Hematopoietic multipotent progenitor cell treated with erythropoietin and hydrocortisone succinate and interleukin-3 and kit ligand, for 15 days (in vitro differentiated cells): ENCODE results near the gene TEX264.

ENCODE experiments used
- DNase-seq: peaks from one replicate; pipeline ENCODE4 v3.0.0-alpha.2; 2015; ENCODE audit warnings: low spot score

TEX264 gene

DNA sequence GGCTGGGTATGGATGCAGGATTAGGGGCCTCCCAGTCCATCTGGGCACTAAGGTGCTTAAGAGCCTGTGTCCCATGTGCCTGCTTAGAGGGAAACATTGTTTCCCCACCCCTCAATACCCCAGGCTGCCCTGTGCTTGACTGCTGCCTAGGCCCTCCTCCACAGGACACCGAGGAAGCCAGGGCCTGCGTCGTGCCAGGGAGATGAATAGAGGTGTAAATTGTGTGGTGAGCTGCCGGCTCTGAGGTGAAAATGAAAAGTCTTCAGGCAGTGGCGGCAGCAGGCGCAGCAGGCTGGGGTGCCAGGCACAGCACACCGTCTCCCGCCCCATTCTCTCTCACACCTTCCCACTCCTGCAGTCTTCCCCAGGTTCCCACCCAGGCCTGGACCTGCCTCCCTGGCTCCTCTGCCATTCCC lies 21.9 kb downstream of the TEX264 start:
- no peak for DNase-seq

DNA sequence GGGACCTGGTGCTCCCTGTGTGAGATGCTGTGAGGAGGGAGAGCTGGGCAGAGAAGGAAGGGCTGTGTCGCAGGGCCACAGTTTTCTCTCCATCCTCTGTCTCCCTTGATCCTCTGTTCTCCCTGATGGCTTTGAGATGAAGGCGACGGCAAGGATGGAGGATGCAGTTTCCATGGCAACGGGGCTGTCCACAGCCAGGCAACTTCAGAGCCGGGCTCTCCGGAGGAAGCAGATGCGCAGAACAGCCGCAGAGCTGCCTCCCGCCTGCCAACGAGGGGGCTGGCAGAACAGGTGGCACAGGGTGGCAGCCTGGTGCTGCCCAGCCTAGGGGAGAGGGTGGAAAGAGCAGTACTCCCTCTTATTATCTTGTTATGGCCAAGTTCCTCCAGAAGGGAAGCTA lies 25.9 kb downstream of the TEX264 start:
- no peak for DNase-seq

DNA sequence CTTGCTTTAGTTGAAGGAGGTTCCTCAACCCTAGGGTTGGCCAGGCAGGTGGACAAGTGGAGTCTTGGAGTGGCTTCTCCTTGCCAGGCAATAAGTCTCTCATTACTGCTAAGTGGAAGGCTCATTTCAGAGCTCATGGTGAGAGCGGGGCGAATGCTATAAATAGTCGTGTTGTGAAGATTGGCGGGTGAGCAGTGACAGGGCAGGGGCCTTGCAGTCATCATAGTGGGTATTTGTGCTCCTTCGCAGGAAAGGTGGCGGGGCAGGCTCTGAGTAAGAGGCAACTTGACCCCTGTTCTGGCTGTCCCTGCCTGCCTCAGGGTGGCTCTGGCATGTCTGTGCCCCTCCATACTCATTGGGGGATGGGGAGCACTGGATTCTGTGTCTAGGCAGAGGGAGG lies 27.2 kb downstream of the TEX264 start:
- DNase-seq, result no peak

DNA sequence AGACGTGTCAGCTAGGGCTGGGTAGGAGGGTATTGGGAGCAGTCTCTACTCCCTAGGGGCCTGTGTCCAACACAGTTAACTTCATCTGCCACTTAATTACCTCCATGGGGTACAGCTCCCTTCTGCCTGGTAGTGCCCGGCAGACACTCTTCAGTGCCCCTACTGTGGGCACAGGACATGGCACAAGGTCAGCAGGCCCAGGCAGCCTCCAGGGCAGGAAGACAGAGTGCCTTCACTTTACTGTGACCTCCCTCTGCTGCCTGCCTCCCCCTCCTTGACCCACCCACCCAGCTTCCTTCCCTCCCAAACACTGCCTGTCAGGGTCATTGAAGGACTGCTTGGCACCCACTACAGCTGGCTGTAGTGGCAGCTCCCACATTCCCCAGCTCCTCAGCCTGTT lies 29.4 kb downstream of the TEX264 start:
- DNase-seq, result no peak

DNA sequence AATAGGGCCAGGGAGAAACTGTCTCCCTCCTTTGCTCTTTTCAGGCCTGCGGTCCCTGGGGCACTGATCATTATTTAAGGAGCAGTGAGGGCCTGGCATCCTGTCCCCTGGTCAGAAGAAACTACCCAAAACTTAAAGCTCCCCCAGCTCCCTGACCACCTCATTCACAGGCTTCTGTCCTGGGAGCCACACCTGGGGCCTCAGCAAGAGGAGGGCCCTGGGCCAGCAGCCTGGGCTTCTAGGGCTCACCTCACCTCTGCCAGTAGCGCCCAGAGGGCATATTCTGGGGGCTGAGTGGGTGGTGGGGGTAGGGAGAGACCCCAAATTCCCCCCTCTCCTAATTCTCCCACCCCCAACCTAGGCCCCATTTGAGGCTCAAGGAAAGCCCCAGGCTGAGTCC lies 31.1 kb downstream of the TEX264 start:
- no peak for DNase-seq

DNA sequence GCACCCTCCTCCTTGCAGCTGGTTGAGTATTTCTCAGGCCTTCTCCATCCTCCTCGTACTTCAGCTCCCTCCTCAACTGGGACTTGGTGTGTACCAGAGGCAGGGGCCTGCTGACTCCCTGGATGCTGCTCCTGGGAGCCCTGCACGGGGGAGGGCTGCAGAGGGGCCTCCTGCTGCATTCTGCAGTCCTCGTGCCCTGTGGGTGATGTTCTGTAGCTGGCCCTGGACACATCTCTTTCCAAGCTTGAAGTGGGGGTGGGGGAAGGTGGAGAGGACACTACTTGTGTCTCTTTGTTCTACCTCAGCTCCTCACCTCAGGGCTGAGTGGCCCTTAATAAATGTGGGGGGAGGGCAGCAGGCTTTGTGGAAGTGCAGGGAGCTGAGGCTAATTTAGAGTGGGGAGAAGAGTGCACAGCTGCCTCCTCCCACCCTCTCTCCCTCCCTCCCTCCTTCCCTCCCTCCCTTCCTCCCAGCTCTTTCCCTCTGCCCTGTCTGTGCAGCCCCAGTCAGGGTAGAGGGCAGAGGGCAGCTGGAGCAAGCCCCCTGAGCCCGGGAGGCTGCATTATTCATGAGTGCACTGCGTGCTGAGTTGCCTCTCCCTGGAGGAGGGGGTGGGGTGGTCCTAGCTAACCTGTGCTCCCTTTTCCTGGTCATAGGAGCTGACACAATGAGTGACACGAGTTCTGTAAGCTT lies 32.2 kb downstream of the TEX264 start:
- no peak for DNase-seq

DNA sequence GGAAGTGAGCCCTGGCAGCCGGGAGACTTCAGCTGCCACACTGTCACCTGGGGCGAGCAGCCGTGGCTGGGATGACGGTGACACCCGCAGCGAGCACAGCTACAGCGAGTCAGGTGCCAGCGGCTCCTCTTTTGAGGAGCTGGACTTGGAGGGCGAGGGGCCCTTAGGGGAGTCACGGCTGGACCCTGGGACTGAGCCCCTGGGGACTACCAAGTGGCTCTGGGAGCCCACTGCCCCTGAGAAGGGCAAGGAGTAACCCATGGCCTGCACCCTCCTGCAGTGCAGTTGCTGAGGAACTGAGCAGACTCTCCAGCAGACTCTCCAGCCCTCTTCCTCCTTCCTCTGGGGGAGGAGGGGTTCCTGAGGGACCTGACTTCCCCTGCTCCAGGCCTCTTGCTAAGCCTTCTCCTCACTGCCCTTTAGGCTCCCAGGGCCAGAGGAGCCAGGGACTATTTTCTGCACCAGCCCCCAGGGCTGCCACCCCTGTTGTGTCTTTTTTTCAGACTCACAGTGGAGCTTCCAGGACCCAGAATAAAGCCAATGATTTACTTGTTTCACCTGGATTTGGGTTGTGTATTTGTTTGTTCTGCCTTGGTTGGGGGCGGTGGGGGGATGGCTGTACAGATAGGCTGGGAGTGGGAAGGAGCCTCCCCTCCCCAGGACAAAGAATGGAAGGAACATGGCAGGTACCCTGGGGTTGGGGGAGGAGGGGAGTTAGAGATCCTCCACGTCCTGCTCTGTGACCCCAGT lies 32.9 kb downstream of the TEX264 start:
- no peak for DNase-seq

DNA sequence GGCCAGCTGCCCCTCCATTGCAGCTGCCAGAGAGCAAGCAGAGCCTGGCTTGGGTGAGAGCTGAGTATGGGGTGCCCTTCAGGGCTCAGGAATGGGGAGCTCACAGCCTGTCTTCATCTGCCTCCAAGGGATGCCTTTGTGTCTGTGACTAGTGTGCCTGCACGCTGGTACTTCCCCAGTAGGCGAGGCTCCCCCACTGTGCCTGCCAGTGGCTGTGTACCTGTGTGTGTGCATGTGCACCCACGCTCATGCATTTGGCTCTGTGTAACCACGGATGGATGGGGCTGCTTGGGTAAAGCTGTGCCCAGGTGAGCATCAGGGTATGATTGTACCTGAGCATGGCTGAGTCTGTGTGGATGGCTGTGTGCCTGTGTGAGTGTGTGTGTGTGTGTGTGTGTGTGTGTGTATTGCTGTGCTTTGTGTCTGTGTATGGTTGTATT lies 33.5 kb downstream of the TEX264 start:
- DNase-seq, result no peak

DNA sequence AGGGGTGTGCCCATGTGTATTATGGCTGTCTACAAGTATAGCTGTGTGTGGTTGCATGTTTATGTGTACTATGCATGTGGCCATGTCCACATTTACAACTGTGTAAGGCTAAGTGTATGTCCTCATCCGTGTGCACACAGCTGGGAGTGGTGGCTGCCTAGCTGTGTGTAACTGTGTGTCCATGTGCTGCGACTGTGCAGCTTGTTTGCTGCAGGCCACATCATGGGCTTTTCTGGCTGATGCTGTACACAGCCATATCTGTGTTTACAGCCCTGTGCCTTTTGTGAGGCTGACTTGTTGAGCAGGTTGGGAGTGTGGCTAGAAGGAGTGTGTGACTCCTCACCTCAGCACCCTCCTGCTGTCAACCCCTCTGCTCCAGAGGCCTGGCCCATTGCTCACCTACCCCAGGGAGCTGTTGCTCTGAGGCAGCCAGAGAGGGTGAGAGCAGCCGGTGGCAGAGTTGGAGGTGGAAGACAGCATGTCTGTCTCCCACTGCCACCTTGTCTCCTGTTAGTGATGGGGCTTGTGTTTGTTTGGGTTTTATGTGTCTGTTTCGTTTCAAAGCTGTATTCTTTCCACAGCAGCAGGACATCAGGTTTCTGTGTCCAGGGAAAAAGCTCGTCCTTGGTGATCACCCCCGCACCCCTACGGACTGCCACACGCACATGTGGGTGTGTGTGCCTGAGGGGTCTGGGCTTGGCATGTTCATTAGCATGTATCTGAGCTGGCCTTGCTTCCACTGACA lies 34.4 kb downstream of the TEX264 start:
- no peak for DNase-seq

DNA sequence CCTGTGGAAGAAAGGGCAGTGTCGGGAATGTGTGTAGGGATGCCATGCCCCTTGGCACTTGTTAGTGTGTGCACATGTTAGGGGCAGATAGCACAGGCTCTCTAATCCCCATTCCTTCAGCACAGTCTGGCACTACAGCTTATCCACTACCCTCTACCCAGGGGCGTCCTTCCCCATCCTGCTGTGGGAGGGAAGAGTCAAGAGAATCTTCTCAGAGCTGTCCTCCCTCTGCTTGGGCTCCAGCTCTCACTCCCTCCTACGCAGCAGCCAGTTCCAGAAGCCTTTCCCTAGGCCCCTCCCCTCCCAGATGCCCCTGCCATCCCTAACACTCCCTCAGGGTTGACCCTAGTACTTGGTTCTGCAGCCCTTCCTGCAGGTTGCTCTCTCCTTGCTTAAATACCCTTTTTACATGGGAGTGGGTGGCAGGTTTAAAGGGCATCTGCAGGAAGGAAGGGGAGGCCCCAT lies 35.0 kb downstream of the TEX264 start:
- no peak for DNase-seq

DNA sequence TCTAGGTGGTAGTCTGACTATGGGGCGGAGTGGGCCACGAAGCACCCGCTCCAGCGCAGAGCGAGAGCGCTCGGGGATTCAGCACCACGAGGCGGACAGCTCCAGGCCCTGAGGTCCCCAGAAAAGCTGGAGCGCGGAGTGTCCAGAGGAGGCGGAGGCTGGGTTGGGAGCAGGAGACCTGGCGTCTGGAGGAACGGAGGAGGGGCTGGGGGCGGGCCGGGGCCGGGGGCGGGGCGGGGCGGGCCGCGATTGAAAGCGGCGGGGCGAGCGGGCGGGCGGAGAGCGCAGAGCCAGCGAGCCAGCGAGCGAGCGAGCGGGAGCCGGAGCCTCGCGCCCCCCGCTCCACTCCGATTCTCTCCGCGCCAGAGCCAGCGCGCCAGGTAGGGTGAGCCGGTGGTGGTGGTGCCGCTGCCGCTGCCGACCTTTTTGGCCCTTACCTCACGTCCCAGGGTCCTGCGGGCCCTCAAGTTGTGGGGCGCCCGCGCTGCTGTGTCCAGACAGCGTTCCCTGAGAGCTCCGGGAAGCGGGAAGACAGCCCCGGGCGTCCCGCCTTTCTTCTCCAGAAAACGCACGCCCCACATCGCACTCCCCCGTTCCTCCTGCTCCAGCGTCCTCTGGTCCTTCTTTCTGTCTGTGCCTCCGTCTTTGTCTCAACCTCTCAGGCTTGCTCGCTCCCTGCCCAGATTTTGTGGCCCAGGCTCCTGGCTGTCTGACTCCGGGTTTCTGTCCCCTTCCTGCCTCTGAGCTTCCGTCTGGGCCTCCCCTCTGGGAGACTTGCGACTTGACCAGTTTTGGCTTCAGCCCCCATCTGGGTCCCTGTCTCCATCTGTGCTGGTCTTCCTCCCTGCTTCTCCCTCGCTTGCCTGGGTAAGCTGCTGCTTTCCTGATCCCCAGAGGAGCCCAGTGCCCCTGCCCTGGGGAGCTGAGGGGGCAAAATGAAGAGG lies 36.0 kb downstream of the TEX264 start, which contains the start of gene GRM2:
TSS of gene GRM2 (plus strand) at position 281 of the 944 bp plus-strand sequence. CDS start 1,916 bp downstream, outside the sequence.
- DNase-seq, result no peak

DNA sequence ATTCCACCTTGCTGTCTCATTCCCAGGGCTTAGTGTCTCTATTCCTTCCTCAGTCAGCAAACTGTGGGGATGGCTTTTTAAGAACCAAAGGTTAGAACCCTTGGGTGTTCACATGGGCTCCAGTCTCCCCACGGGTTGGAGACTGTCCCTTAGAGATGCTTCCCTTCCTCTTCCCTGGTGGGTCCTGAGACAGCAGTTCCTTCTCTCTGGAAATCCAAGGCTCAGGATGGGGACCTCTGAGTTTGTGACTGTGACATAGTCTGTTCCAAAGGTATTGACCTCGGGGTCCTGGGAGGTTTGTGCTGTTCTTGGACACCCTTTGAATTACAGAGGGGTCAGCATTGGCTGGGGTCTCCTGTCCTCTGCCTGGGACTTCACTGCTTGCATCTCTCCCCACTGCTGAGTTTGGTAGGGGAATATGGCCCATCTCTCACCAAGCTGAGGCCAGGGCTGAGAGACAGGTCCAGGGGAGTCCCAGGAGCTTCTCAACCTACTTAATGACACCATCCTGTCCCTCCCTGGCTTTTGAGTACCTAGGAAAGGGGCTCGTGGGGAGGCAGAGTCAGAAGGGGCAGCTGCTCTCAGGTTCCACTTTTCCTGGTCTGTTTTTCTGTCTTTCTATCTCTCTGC lies 37.3 kb downstream of the TEX264 start:
- DNase-seq, result no peak

DNA sequence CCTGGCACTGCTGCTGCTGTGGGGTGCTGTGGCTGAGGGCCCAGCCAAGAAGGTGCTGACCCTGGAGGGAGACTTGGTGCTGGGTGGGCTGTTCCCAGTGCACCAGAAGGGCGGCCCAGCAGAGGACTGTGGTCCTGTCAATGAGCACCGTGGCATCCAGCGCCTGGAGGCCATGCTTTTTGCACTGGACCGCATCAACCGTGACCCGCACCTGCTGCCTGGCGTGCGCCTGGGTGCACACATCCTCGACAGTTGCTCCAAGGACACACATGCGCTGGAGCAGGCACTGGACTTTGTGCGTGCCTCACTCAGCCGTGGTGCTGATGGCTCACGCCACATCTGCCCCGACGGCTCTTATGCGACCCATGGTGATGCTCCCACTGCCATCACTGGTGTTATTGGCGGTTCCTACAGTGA lies 38.0 kb downstream of the TEX264 start:
- no peak for DNase-seq

DNA sequence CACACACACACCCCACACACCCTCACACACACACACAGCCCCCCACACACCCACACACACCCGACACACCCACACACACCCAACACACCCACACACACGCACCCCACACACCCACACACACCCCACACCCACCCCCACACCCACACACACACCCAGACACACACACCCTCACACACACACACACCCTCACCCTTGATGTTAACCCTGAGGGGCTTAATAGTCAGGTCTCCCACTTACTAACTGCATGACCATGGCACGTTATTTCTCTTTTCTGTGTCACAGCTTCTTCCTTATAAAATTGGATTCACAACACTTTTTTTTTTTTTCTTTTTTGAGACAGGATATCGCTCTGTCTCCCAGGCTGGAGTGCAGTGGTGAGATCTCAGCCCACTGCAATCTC lies 38.6 kb downstream of the TEX264 start:
- no peak for DNase-seq

DNA sequence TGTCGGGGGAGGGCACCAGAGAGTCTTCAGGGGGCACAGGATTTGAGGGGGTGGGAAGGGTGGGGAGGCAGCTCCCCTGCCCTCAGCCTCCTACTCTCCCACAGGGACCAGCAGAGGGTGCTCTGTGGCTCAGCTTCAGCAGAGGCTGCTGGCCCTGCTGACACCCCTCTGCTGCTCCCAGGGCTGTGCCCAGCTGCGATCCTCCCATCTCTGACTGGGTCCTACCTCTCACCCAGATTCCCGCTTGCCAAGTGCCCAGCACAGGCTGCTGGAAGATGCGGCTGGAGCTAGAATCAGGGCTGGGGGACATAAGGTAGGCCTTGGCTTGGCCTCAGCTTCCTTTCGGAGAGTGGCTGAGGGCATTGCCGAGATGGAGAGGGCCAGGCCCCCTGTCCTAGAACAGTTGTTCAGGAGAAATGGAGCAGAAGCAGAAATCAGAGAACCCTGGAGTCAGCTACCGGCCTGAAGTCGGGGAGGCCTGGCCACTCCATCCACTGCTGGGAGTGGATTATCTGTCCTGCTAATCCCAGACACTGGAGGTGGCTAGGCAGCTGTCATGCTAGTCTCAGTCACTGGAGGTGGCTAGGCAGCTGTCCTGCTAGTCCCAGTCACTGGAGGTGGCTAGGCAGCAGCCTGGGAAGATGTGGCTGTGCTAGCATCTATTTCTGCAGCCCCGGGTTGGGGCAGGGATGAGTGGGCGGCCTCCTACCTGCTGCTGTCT lies 39.7 kb downstream of the TEX264 start:
- no peak for DNase-seq

DNA sequence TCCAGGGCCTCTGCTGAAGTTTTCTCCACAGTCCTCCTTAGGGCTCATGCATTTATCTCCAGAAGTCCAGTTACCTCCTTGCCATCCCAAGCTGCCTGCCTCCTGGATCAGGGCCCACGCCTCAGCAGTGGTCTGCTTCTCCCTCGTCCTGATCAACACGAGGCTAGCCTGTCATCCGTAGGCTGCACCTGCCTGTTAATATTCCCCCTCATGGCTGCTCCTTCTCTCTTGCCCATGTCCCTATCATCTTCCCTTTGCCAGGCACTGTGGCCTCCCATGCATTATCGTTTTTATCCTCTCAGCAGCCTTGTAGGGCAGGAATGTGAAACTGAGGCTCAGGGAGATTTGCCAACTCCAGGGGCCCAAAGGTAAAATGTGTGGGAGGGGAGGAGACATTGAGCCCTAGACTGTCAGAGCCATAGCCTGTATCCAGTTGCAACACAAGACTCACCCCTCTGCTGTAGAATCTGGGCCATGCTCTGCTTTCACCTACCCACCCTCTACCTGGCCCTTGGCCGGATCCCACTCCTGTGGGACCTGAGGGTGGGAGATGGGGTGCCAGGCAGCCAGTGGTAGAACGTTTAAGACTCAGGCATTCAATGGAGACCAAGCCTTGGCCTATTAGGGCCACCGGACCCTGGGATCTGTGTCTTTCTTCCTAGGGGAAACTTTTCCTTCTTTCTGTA lies 40.4 kb downstream of the TEX264 start:
- no peak for DNase-seq

DNA sequence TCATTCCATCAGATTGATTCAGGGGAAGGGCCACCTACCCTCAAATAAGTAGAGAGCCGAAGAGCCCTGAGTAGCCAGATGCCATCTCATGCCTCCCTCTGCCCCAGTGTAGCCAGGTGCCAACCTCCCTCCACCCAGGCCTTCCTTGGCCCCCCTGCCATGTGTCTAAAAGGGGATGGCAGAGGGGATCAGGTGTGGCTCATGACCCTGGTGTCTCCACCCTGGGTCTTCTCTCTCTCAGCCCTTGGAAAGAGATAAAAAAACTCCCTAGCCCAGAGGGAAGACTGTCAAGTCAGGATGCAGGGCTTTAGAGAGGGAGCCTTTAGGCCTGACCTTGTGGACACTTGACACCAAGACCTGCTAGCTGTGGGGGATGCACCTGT lies 41.0 kb downstream of the TEX264 start:
- DNase-seq, result no peak

DNA sequence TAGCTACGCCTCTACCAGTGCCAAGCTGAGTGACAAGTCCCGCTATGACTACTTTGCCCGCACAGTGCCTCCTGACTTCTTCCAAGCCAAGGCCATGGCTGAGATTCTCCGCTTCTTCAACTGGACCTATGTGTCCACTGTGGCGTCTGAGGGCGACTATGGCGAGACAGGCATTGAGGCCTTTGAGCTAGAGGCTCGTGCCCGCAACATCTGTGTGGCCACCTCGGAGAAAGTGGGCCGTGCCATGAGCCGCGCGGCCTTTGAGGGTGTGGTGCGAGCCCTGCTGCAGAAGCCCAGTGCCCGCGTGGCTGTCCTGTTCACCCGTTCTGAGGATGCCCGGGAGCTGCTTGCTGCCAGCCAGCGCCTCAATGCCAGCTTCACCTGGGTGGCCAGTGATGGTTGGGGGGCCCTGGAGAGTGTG lies 41.5 kb downstream of the TEX264 start:
- no peak for DNase-seq

DNA sequence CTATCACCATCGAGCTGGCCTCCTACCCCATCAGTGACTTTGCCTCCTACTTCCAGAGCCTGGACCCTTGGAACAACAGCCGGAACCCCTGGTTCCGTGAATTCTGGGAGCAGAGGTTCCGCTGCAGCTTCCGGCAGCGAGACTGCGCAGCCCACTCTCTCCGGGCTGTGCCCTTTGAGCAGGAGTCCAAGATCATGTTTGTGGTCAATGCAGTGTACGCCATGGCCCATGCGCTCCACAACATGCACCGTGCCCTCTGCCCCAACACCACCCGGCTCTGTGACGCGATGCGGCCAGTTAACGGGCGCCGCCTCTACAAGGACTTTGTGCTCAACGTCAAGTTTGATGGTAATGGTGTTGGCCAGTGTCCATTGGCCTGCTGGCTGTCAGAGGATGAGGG lies 41.9 kb downstream of the TEX264 start:
- DNase-seq, result no peak
